Endothelial cell of umbilical vein (primary cell): ENCODE data around the gene BMPR2. TPM values are rescaled to one million over a fixed set of nuclear protein-coding genes. Genes with fewer than 3 reads are reported as not detected.

ENCODE experiments used
- BruUV-seq: library from RNA; stranded (reverse); fragments of 400-500 nt; replicated peaks from 2 replicates; lab custom pipeline; 2021; lab: Mats Ljungman, UMichigan
- CTCF ChIA-PET: fragments of 300-600, 350-600 bp; sonication (Branson Sonifier 250); formaldehyde crosslinking; loops from one replicate; lab custom pipeline; 2021; ENCODE audit warnings: antibody characterized with exemption, inconsistent platforms; lab: Charles Lee
- POLR2A ChIA-PET: fragments of 300-600, 350-600 bp; sonication (Branson Sonifier 250); formaldehyde crosslinking; loops from one replicate; lab custom pipeline; 2021; ENCODE audit warnings: antibody characterized with exemption, inconsistent platforms; lab: Charles Lee
- DNase-seq: peaks from one replicate; pipeline ENCODE4 v3.0.0-alpha.2; 2011; ENCODE audit warnings: low read depth, low spot score
- FAIRE-seq: peaks from 2 replicates; lab custom pipeline; 2011; peaks lifted over from hg19 to GRCh38; lab: Jason Lieb, UNC
- H2AFZ ChIP-seq: 2 replicates; pipeline ENCODE4 v1.6.0; 2012; ENCODE audit warnings: low read depth, low read length, control low read depth, inconsistent platforms
- H3K27ac ChIP-seq: 2 replicates; pipeline ENCODE4 v1.5.1; 2011; ENCODE audit warnings: low read depth, mild to moderate bottlenecking, control low read depth, low read length, moderate library complexity; ENCODE audit not compliant: insufficient read depth
- H3K27me3 ChIP-seq, 2 experiments: 2 replicates each; pipeline versions ENCODE4 v1.6.0 to v1.6.1; 2011; ENCODE audit warnings: low read length in 2 of 2, mixed read lengths in 1 of 2; ENCODE audit not compliant: control insufficient read depth in 2 of 2, insufficient read depth in 2 of 2
- H3K36me3 ChIP-seq, 2 experiments: 2 replicates in 1 of 2; 3 replicates in 1 of 2; pipeline ENCODE4 v1.5.1; 2011; ENCODE audit warnings: low read length in 2 of 2, mild to moderate bottlenecking in 1 of 2, moderate library complexity in 1 of 2; ENCODE audit not compliant: control insufficient read depth in 2 of 2, insufficient read depth in 2 of 2; ENCODE audit errors: extremely low read depth in 1 of 2
- H3K4me1 ChIP-seq: 3 replicates; pipeline ENCODE4 v1.5.1; 2011; ENCODE audit warnings: mild to moderate bottlenecking, low read length; ENCODE audit not compliant: control insufficient read depth, insufficient read depth; ENCODE audit errors: extremely low read depth
- H3K4me2 ChIP-seq: 2 replicates; pipeline ENCODE4 v1.6.1; 2011; ENCODE audit warnings: low read length, control low read depth, mixed read lengths; ENCODE audit not compliant: insufficient read depth
- H3K4me3 ChIP-seq, 3 experiments: fragments of 200-600 bp in 1 of 3; sonication (generic), shearing (Covaris generic) in 1 of 3; replicated peaks in 1 of 3; 2 replicates each; pipeline ENCODE4 v1.5.1; 2011 to 2016; ENCODE audit warnings: control low read depth in 3 of 3, low read length in 3 of 3, mild to moderate bottlenecking in 2 of 3, inconsistent platforms in 1 of 3, low read depth in 1 of 3, moderate library complexity in 1 of 3; ENCODE audit not compliant: insufficient read depth in 1 of 3
- H3K79me2 ChIP-seq: 2 replicates; pipeline ENCODE4 v1.6.0; 2012; ENCODE audit warnings: low read length, inconsistent platforms; ENCODE audit not compliant: control insufficient read depth, insufficient read depth
- H3K9ac ChIP-seq: replicated peaks from 2 replicates; pipeline ENCODE3; 2011; ENCODE audit warnings: low read length, control low read depth; ENCODE audit not compliant: insufficient read depth; ENCODE audit errors: extremely low read depth
- H3K9me1 ChIP-seq: replicated peaks from 3 replicates; pipeline ENCODE4 v1.6.0; 2011; ENCODE audit warnings: mild to moderate bottlenecking, low read length; ENCODE audit not compliant: control insufficient read depth, insufficient read depth; ENCODE audit errors: extremely low read depth
- H3K9me3 ChIP-seq: replicated peaks from 2 replicates; pipeline ENCODE4 v1.5.1; 2012; ENCODE audit warnings: low read length, inconsistent platforms; ENCODE audit not compliant: control insufficient read depth, insufficient read depth
- H4K20me1 ChIP-seq: replicated peaks from 2 replicates; pipeline ENCODE3; 2011; ENCODE audit warnings: mild to moderate bottlenecking, low read length; ENCODE audit not compliant: control insufficient read depth, insufficient read depth; ENCODE audit errors: extremely low read depth
- EZH2 ChIP-seq: IDR thresholded peaks from 2 replicates; pipeline ENCODE4 v1.6.1; 2012; ENCODE audit warnings: borderline replicate concordance, low read depth, mild to moderate bottlenecking, moderate library complexity, low read length, inconsistent platforms; ENCODE audit not compliant: severe bottlenecking
- FOS ChIP-seq: IDR thresholded peaks from 2 replicates; pipeline ENCODE4 v1.6.1; 2011; ENCODE audit warnings: mild to moderate bottlenecking, low read length, moderate library complexity, borderline replicate concordance; ENCODE audit not compliant: insufficient read depth
- GATA2 ChIP-seq: IDR thresholded peaks from 2 replicates; pipeline ENCODE4 v1.7.0; 2011; ENCODE audit warnings: low read depth, mild to moderate bottlenecking, moderate library complexity, mixed read lengths, low read length; ENCODE audit not compliant: insufficient read length, insufficient read depth
- JUN ChIP-seq: IDR thresholded peaks from 2 replicates; pipeline ENCODE4 v1.6.1; 2011; ENCODE audit warnings: borderline replicate concordance, low read depth; ENCODE audit not compliant: insufficient read length, insufficient read depth
- MYC ChIP-seq: IDR thresholded peaks from one replicate; pipeline ENCODE4 v1.6.1; 2011; ENCODE audit warnings: mild to moderate bottlenecking, low read depth, low read length
- POLR2A ChIP-seq: IDR thresholded peaks from 2 replicates; pipeline ENCODE4 v1.6.1; 2012; ENCODE audit warnings: low read depth, mild to moderate bottlenecking, control low read depth, low read length
- POLR2AphosphoS5 ChIP-seq: IDR thresholded peaks from 2 replicates; pipeline ENCODE4 v1.6.1; 2012; ENCODE audit warnings: low read depth, mild to moderate bottlenecking, control low read depth, low read length, moderate library complexity; ENCODE audit not compliant: insufficient read depth
- dilution Hi-C: fragments of 300-500 bp; cut with MboI; formaldehyde crosslinking; loops from one replicate; pipeline ENCODE4 v1.15.0; 2019; ENCODE audit warnings: low sequenced_read_pairs; ENCODE audit not compliant: extremely low pct_ligation_motif_present
- intact Hi-C: fragments of 100-400 bp; cut with micrococcal nuclease; formaldehyde crosslinking; loops from one replicate; pipeline ENCODE4 v1.10.0; 2022
- polyA plus RNA-seq, 4 experiments: library from polyadenylated mRNA; depleted of rRNA in 3 of 4; stranded (reverse) in 3 of 4; unstranded in 1 of 4; fragments of >200 nt; gene quantifications; 2 replicates each; pipeline versions ENCODE4 v1.2.1 to v1.2.3, GENCODE V29; 2011 to 2012; ENCODE audit warnings: missing spikeins in 1 of 4
- total RNA-seq: library from RNA; stranded (reverse); gene quantifications from 2 replicates; pipeline ENCODE4 v1.2.3, GENCODE V29; 2021
- TF ChIP-seq, protein P1 (sequence below), 2 donors: IDR thresholded peaks; 1 replicate in 1 of 2; 2 replicates in 1 of 2; pipeline ENCODE4 v1.5.1; 2011; ENCODE audit warnings: low read length in 2 of 2, mild to moderate bottlenecking in 2 of 2, moderate library complexity in 2 of 2, control low read depth in 1 of 2, inconsistent platforms in 1 of 2, low read depth in 1 of 2; ENCODE audit not compliant: insufficient read depth in 1 of 2; ENCODE audit errors: extremely low read depth in 1 of 2
- TF ChIP-seq, protein P2 (sequence below): IDR thresholded peaks from 2 replicates; pipeline ENCODE4 v1.6.1; 2011; ENCODE audit not compliant: insufficient read depth, insufficient read length

The BMPR2 gene
- total and polyA plus RNA-seq, 2 donors (not counting 3 experiments of a cell fraction or from before 2014, with no cell fraction given), result 35.8 to 113 TPM

DNA sequence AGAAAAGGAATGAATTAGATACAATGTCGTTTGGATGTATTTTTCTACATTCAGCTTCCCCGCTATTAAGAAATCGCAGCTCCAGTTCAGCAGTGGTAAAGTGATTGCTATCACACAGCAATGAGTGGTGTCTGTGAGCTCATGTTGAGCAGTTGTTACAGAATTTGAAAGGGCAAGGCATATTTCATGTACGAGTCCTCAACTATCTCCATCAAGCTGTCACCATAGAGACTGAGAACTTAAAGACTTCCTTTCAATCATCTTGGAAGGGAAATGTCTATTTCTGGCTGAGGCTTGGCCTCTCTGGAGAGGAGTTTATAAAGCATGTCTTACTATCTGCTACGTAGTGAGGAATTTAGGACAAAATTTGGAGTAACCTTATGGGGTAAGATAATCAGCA, 234.3 kb downstream of the BMPR2 start:
- TF ChIP-seq POLR2A (no peak), GATA2 (no peak)
- Histone ChIP-seq H3K4me2 (no peak overlapping the region), H3K27ac (no peak overlapping the region), H3K79me2 (no peaks in the 10 kb centered on the region), H3K9me1 (no peaks in the 10 kb centered on the region), H2AFZ (no peak overlapping the region), H3K4me1 (no peaks in the 10 kb centered on the region), H3K9ac (no peak overlapping the region), H3K4me3 (no peak overlapping the region), H3K27me3 (no peaks in the 10 kb centered on the region), H3K9me3 (no peaks in the 10 kb centered on the region), H4K20me1 (no peaks in the 10 kb centered on the region), H3K36me3 (no peaks in the 10 kb centered on the region)
- no peak for FAIRE-seq
- dilution Hi-C loops, result no loop called here
- intact Hi-C loops, result no loop called here
- CTCF ChIA-PET, result interaction anchor here (1.3 to 2.5 kb wide), 2 partner anchors 9 to 22 kb away, joined by 6 to 10 read pairs; no protein-coding TSS in a partner anchor
- POLR2A ChIA-PET, result no interaction called here
- no peak for DNase-seq
- BruUV-seq, result no TSS peak

DNA sequence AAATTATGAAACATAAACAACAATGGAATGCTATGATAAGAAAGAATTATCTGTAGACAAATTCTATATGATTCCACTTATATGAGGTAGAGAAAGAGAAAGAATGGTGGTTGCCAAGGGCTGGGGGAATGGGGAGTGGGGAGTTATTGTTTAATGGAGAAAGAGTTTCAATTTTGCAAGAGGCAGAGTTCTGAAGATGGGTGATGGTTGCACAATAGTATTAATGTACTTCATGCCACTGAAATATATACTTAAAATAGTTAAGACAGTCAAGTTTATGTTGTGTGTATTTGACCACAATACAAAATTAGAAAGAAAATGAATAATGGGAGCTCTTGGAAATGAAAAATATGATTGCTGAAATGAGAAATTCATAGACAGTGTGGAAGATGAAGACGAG, 236.0 kb downstream of the BMPR2 start:
- no peak for FAIRE-seq
- no peak for DNase-seq
- ChIA-PET POLR2A (no interaction called here), CTCF (interaction anchor here (2.5 kb wide), 1 partner anchor 11 kb away, joined by 10 read pairs; no protein-coding TSS in a partner anchor)
- Histone ChIP-seq H3K27ac (no peak overlapping the region), H3K4me2 (no peak overlapping the region), H3K79me2 (no peaks in the 10 kb centered on the region), H3K9me3 (no peaks in the 10 kb centered on the region), H3K9me1 (no peaks in the 10 kb centered on the region), H3K9ac (no peak overlapping the region), H3K4me3 (no peak overlapping the region), H3K27me3 (no peaks in the 10 kb centered on the region), H2AFZ (no peak overlapping the region), H3K4me1 (no peaks in the 10 kb centered on the region), H3K36me3 (no peaks in the 10 kb centered on the region), H4K20me1 (no peaks in the 10 kb centered on the region)
- intact Hi-C loops, result no loop called here
- TF ChIP-seq, protein P1, sequence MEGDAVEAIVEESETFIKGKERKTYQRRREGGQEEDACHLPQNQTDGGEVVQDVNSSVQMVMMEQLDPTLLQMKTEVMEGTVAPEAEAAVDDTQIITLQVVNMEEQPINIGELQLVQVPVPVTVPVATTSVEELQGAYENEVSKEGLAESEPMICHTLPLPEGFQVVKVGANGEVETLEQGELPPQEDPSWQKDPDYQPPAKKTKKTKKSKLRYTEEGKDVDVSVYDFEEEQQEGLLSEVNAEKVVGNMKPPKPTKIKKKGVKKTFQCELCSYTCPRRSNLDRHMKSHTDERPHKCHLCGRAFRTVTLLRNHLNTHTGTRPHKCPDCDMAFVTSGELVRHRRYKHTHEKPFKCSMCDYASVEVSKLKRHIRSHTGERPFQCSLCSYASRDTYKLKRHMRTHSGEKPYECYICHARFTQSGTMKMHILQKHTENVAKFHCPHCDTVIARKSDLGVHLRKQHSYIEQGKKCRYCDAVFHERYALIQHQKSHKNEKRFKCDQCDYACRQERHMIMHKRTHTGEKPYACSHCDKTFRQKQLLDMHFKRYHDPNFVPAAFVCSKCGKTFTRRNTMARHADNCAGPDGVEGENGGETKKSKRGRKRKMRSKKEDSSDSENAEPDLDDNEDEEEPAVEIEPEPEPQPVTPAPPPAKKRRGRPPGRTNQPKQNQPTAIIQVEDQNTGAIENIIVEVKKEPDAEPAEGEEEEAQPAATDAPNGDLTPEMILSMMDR (IDR thresholded peaks at IDR 0.05; ENCODE audit: extremely low read depth in 1 of 2, insufficient read depth in 1 of 2, low read depth in 1 of 2, low read length in 2 of 2), result no peak
- TF ChIP-seq EZH2 (no peak), JUN (no peak), MYC (no peak), POLR2AphosphoS5 (no peak), GATA2 (no peak), POLR2A (no peak), FOS (no peak)
- TF ChIP-seq, protein P2, sequence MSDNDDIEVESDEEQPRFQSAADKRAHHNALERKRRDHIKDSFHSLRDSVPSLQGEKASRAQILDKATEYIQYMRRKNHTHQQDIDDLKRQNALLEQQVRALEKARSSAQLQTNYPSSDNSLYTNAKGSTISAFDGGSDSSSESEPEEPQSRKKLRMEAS, result no peak
- dilution Hi-C loops, result no loop called here
- no TSS peak for BruUV-seq
